Measurements from ENCODE around the gene RNF217.

DNA sequence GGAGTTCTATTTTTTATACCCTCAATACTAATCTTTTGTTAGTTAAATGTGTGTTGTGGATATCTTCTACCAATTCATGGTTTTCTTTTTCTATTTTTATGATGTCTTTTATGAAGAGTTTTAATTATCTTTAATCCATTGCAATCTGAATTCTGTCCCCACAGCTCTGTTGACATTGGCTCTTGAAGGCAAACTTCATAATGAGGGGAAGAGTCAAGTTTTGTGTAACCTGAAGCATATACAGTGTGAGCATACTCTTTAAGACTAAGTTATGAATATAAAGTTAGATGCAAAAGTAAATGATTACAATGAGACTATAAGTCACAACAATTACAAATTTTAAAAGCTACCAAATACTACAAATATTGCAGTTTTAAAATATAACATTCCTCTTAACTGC lies 34.2 kb downstream of the RNF217 start:
- TF ChIP-seq, protein P1, sequence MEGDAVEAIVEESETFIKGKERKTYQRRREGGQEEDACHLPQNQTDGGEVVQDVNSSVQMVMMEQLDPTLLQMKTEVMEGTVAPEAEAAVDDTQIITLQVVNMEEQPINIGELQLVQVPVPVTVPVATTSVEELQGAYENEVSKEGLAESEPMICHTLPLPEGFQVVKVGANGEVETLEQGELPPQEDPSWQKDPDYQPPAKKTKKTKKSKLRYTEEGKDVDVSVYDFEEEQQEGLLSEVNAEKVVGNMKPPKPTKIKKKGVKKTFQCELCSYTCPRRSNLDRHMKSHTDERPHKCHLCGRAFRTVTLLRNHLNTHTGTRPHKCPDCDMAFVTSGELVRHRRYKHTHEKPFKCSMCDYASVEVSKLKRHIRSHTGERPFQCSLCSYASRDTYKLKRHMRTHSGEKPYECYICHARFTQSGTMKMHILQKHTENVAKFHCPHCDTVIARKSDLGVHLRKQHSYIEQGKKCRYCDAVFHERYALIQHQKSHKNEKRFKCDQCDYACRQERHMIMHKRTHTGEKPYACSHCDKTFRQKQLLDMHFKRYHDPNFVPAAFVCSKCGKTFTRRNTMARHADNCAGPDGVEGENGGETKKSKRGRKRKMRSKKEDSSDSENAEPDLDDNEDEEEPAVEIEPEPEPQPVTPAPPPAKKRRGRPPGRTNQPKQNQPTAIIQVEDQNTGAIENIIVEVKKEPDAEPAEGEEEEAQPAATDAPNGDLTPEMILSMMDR (conservative IDR thresholded peaks at IDR 0.05 in 1 of 2, IDR thresholded peaks at IDR 0.05 in 1 of 2; ENCODE audit: extremely low read depth in 1 of 2, insufficient read depth in 1 of 2, low read depth in 1 of 2, low read length in 2 of 2) = no peak
- TF ChIP-seq EZH2 (IDR thresholded peaks at IDR 0.05; ENCODE audit: borderline replicate concordance, low read length) = no peak
